A673 (cell line): ENCODE results near the gene TBC1D22A.

ENCODE experiments used
- CTCF ChIP-seq: fragments of 300-800, 200-600 bp; sonication (generic); conservative IDR thresholded peaks from 2 replicates; pipeline ENCODE4 v1.5.1; 2017; ENCODE audit warnings: low read depth, mild to moderate bottlenecking, antibody characterized with exemption, low read length, moderate library complexity, mixed read lengths
- EZH2 ChIP-seq: fragments of 200-600 bp; sonication (generic); IDR thresholded peaks from 2 replicates; pipeline ENCODE4 v1.6.1; 2017; ENCODE audit warnings: borderline replicate concordance, low read depth, mild to moderate bottlenecking, mixed read lengths, antibody characterized with exemption, low read length; ENCODE audit not compliant: poor library complexity, severe bottlenecking

- no peak for TF ChIP-seq EZH2
- TF ChIP-seq CTCF, result no peak
Measured at GRCh38 chr22:46824980-46825544, 62.6 kb downstream of the TBC1D22A start.
